OCI-LY1 (cell line): ENCODE results near the gene WBP1L.

ENCODE experiments used
- H2AFZ ChIP-seq: fragments of 200-600 bp; sonication (generic), shearing (Covaris generic); 2 replicates; pipeline ENCODE4 v1.6.0; 2014; ENCODE audit warnings: antibody characterized with exemption, mild to moderate bottlenecking, low read length
- H3F3A ChIP-seq: fragments of 200-600 bp; sonication (generic), shearing (Covaris generic); 2 replicates; pipeline ENCODE4 v1.6.0; 2014; ENCODE audit warnings: mild to moderate bottlenecking, antibody characterized with exemption, low read length, moderate library complexity; ENCODE audit not compliant: insufficient read depth
- H3K27ac ChIP-seq: fragments of 200-600 bp; sonication (generic); 2 replicates; pipeline ENCODE4 v1.5.1; 2014; ENCODE audit warnings: low read length, mixed run types, mild to moderate bottlenecking, low read depth; ENCODE audit not compliant: poor library complexity, severe bottlenecking
- H3K27me3 ChIP-seq: fragments of 200-600 bp; sonication (generic); 2 replicates; pipeline ENCODE4 v1.6.0; 2014; ENCODE audit warnings: antibody characterized with exemption, mild to moderate bottlenecking, low read length, moderate library complexity; ENCODE audit not compliant: insufficient read depth
- H3K36me3 ChIP-seq: fragments of 200-600 bp; sonication (generic); 2 replicates; pipeline ENCODE4 v1.6.1; 2014; ENCODE audit warnings: mild to moderate bottlenecking, antibody characterized with exemption, low read length, moderate library complexity, mixed read lengths; ENCODE audit not compliant: insufficient read depth
- H3K4me1 ChIP-seq: fragments of 200-600 bp; sonication (generic); 2 replicates; pipeline ENCODE4 v1.5.1; 2014; ENCODE audit warnings: mild to moderate bottlenecking, low read length, moderate library complexity; ENCODE audit not compliant: insufficient read depth, severe bottlenecking
- H3K4me2 ChIP-seq: fragments of 200-600 bp; sonication (generic), shearing (Covaris generic); 2 replicates; pipeline ENCODE4 v1.6.1; 2014; ENCODE audit warnings: low read length
- H3K4me3 ChIP-seq: fragments of 200-600 bp; sonication (generic); 2 replicates; pipeline ENCODE4 v1.5.1; 2014; ENCODE audit warnings: low read length, low read depth, mild to moderate bottlenecking, mixed read lengths; ENCODE audit not compliant: poor library complexity, severe bottlenecking
- H3K79me2 ChIP-seq: fragments of 200-600 bp; shearing (Covaris generic); 2 replicates; pipeline ENCODE4 v1.6.1; 2016; ENCODE audit warnings: mixed run types, low read length, mixed read lengths; ENCODE audit not compliant: insufficient read depth
- H3K9ac ChIP-seq: fragments of 200-600 bp; sonication (generic), shearing (Covaris generic); 2 replicates; pipeline ENCODE4 v1.6.1; 2014; ENCODE audit warnings: mild to moderate bottlenecking, low read length, mixed read lengths
- H3K9me2 ChIP-seq: fragments of 200-600 bp; sonication (generic), shearing (Covaris generic); 2 replicates; pipeline ENCODE4 v1.6.1; 2014; ENCODE audit warnings: low read depth, mild to moderate bottlenecking, low read length, mixed read lengths
- H3K9me3 ChIP-seq: fragments of 200-600 bp; shearing (Covaris generic); 2 replicates; pipeline ENCODE4 v1.6.1; 2014; ENCODE audit warnings: low read length, mixed read lengths
- H4K20me1 ChIP-seq: fragments of 200-600 bp; sonication (generic), shearing (Covaris generic); 2 replicates; pipeline ENCODE4 v1.6.0; 2016; ENCODE audit warnings: mild to moderate bottlenecking, low read length; ENCODE audit not compliant: insufficient read depth
- EZH2 ChIP-seq: fragments of 200-600 bp; sonication (generic), shearing (Covaris generic); IDR thresholded peaks from 2 replicates; pipeline ENCODE4 v1.8.0; 2017; ENCODE audit warnings: borderline replicate concordance, mixed run types, mild to moderate bottlenecking, antibody characterized with exemption, low read length, moderate library complexity, mixed read lengths
- TF ChIP-seq, protein P1 (sequence below): fragments of 200-600 bp; sonication (generic), shearing (Covaris generic); IDR thresholded peaks from 2 replicates; pipeline ENCODE4 v1.5.1; 2017; ENCODE audit warnings: mild to moderate bottlenecking, antibody characterized with exemption, low read length, moderate library complexity, mixed read lengths

The WBP1L gene

GRCh38 chr10:102832248-102832647, 88.5 kb downstream of the WBP1L start:
- TF ChIP-seq, protein P1, sequence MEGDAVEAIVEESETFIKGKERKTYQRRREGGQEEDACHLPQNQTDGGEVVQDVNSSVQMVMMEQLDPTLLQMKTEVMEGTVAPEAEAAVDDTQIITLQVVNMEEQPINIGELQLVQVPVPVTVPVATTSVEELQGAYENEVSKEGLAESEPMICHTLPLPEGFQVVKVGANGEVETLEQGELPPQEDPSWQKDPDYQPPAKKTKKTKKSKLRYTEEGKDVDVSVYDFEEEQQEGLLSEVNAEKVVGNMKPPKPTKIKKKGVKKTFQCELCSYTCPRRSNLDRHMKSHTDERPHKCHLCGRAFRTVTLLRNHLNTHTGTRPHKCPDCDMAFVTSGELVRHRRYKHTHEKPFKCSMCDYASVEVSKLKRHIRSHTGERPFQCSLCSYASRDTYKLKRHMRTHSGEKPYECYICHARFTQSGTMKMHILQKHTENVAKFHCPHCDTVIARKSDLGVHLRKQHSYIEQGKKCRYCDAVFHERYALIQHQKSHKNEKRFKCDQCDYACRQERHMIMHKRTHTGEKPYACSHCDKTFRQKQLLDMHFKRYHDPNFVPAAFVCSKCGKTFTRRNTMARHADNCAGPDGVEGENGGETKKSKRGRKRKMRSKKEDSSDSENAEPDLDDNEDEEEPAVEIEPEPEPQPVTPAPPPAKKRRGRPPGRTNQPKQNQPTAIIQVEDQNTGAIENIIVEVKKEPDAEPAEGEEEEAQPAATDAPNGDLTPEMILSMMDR, result no peak
- no peak for TF ChIP-seq EZH2
- no peak overlapping the region for H2AFZ ChIP-seq
- H3K4me3 ChIP-seq, result no peak overlapping the region
- no peaks in the 10 kb centered on the region for H4K20me1 ChIP-seq
- no peaks in the 10 kb centered on the region for H3K27me3 ChIP-seq
- no peak overlapping the region for H3K27ac ChIP-seq
- H3K36me3 ChIP-seq, result no peaks in the 10 kb centered on the region
- no peaks in the 10 kb centered on the region for H3K4me1 ChIP-seq
- H3F3A ChIP-seq, result no peaks in the 10 kb centered on the region
- H3K9ac ChIP-seq, result no peak overlapping the region
- H3K9me3 ChIP-seq, result no peaks in the 10 kb centered on the region
- H3K9me2 ChIP-seq, result no peaks in the 10 kb centered on the region
- H3K4me2 ChIP-seq, result no peak overlapping the region
- H3K79me2 ChIP-seq, result no peaks in the 10 kb centered on the region

GRCh38 chr10:102832987-102833386, 89.2 kb downstream of the WBP1L start:
- H3K27me3 ChIP-seq, result no peaks in the 10 kb centered on the region
- no peak overlapping the region for H3K4me3 ChIP-seq
- no peak overlapping the region for H3K27ac ChIP-seq
- H3K36me3 ChIP-seq, result no peaks in the 10 kb centered on the region
- H2AFZ ChIP-seq, result no peak overlapping the region
- TF ChIP-seq, protein P1, result no peak
- no peak for TF ChIP-seq EZH2
- no peaks in the 10 kb centered on the region for H3K9me2 ChIP-seq
- no peak overlapping the region for H3K9ac ChIP-seq
- no peaks in the 10 kb centered on the region for H4K20me1 ChIP-seq
- no peaks in the 10 kb centered on the region for H3K4me1 ChIP-seq
- no peak overlapping the region for H3K4me2 ChIP-seq
- H3K79me2 ChIP-seq, result no peaks in the 10 kb centered on the region
- H3K9me3 ChIP-seq, result no peaks in the 10 kb centered on the region
- no peaks in the 10 kb centered on the region for H3F3A ChIP-seq

- Histone ChIP-seq H3K9me3 (no peaks in the 10 kb centered on the region), H3F3A (no peaks in the 10 kb centered on the region), H3K36me3 (no peaks in the 10 kb centered on the region), H3K9ac (no peak overlapping the region), H2AFZ (no peak overlapping the region), H3K4me2 (no peak overlapping the region), H3K27me3 (no peaks in the 10 kb centered on the region), H3K4me3 (no peak overlapping the region), H3K27ac (no peak overlapping the region), H3K4me1 (no peaks in the 10 kb centered on the region), H3K9me2 (no peaks in the 10 kb centered on the region), H3K79me2 (no peaks in the 10 kb centered on the region), H4K20me1 (no peaks in the 10 kb centered on the region)
- TF ChIP-seq, protein P1, result no peak
- TF ChIP-seq EZH2, result no peak
Measured at GRCh38 chr10:102834143-102834542, 90.4 kb downstream of the WBP1L start.
